Cardiac fibroblast (primary cell): ENCODE data around the gene IL22RA2.
"Not testable (repeated sequence)": the region's sequence is repeated elsewhere in the genome, so short reads cannot be mapped to it uniquely, and the experiment has no call there.

Experiments
- DNase-seq, 2 donors: peaks; one replicate each; pipeline versions ENCODE4 v3.0.0 to v3.0.0-alpha.2; 2010; ENCODE audit warnings: low read depth in 2 of 2
- H3K4me3 ChIP-seq, 2 donors: replicated peaks in 1 of 2; 1 replicate in 1 of 2; 2 replicates in 1 of 2; pipeline ENCODE4 v1.5.1; 2011; ENCODE audit warnings: low read depth in 2 of 2, low read length in 2 of 2, mild to moderate bottlenecking in 2 of 2, moderate library complexity in 1 of 2
- TF ChIP-seq, protein P1 (sequence below): IDR thresholded peaks from one replicate; pipeline ENCODE4 v1.5.1; 2011; ENCODE audit warnings: low read depth, mild to moderate bottlenecking, low read length, inconsistent platforms

The IL22RA2 gene

DNA sequence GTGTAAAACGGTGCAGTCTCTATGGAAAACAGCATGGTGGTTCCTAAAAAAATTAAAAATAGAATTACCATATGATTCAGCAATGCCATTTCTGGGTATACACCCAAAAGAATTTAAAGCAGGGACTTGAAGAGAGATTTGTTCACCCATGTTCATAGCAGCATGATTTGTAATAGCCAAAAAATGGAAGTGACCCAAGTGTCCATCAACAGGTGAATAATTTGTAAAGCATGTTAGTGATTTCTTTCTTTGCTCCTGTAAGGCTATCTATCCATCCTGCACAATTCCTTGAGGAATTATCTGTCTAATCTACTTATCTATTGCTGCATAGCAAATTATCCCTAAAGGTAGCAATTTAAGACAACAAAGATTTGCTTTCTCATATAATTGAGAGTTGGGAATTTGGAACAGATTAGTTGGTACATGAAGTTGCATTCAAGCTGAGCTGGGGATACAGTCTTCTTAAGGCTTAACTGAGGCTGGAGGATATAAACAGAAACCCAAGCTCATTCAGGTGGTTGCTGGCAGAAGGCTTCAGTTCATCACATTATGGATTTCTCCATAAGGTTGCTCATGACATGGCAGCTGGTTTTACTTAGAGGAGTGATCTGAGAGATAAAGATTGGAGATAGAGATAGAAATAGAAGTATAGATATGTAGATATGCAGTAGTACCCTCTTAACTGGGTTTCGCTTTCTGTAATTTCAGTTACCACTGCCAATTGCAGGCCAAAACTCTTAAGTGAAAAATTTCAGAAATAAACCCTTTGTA lies 62.0 kb downstream of the IL22RA2 start:
- TF ChIP-seq, protein P1, sequence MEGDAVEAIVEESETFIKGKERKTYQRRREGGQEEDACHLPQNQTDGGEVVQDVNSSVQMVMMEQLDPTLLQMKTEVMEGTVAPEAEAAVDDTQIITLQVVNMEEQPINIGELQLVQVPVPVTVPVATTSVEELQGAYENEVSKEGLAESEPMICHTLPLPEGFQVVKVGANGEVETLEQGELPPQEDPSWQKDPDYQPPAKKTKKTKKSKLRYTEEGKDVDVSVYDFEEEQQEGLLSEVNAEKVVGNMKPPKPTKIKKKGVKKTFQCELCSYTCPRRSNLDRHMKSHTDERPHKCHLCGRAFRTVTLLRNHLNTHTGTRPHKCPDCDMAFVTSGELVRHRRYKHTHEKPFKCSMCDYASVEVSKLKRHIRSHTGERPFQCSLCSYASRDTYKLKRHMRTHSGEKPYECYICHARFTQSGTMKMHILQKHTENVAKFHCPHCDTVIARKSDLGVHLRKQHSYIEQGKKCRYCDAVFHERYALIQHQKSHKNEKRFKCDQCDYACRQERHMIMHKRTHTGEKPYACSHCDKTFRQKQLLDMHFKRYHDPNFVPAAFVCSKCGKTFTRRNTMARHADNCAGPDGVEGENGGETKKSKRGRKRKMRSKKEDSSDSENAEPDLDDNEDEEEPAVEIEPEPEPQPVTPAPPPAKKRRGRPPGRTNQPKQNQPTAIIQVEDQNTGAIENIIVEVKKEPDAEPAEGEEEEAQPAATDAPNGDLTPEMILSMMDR = no peak
- peak in 1 of 2 donors; percentile 42 for DNase-seq
- no peak overlapping the region for H3K4me3 ChIP-seq

DNA sequence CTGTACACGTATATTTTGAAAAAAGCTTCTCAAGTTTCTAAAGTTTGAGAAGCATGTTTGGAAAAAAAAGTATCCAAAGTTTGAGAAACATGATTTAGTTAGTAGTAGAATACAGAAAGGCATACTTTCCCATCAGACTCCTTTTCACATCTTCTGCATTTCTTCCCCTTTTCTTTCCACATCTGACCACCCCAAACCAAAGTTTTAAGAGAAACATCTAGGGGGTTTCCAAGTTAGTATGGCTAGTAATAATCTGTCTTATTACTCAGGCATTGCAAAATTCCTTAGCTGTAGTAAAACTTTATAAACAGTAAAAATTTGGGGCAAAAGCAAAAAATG lies 65.7 kb downstream of the IL22RA2 start:
- no peak for DNase-seq
- H3K4me3 ChIP-seq = no peak overlapping the region
- TF ChIP-seq, protein P1 = no peak

DNA sequence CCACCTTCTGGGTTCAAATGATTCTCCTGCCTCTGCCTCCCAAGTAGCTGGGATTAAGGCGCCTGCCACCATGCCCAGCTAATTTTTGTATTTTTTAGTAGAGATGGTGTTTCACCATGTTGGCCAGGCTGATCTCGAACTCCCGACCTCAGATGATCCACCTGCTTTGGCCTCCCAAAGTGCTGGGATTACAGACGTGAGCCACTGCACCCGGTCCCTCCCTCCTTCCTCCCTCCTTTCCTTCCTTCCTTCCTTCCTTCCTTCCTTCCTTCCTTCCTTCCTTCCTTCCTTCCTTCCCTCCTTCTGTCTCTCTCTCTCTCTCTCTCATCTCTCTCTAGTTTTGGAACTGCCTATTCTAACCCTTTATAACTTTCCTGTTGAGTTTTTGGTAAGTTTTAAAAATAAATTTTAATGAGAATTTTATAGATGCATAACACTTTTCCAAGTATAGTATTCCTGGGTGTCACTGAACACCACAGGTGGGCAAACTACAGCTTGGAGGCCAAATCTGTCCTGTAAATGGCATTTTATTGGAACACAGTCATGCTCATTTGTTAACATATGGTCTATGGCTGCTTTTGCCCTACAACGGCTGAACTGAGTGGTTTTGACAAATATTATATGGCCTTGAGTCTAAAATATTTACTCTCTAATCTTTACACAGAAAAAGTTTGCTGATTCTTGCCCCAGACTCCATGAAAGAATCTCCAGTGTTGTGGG lies 66.2 kb downstream of the IL22RA2 start:
- H3K4me3 ChIP-seq, DNase-seq: not testable (repeated sequence)

DNA sequence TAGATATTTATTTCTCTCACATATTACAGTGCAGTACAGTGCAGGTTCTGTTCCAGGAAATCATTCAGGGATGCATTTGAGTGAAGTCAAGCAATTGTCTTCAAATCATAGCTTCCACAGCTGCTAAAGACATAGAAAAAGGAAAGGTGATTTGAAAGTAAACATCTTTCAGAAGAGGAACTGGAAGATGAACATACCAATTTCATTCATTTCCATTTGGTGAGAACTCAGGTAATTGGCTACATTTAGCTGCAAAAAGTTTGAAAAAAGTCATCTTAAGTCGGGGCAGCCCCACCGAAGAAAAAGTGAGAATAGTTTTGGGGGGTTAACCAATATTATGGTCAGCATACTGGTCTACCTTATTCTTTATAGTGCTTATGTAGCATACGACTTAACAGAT lies 67.3 kb downstream of the IL22RA2 start:
- H3K4me3 ChIP-seq = no peak overlapping the region
- DNase-seq = no peak
- TF ChIP-seq, protein P1 = no peak

DNA sequence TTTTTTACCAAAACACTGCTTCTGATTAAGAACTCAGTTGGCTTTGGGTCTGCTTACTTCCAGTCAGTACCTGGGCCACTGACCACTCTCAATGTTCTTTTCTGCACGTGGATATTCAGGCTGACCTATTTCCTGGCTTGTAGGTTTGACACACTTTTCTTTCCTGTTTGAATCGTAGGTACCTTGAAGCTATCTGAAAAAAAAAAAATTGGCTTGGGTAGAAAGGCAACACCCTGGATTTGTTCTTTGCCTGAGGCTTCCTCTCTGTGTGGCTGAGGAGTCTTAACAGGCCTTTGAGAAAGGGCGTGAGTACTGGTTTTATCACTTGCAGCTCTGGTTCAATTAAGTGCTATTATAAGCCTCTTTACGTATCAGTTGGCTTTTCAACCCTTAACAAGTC lies 68.1 kb downstream of the IL22RA2 start:
- H3K4me3 ChIP-seq = no peak overlapping the region
- no peak for DNase-seq
- TF ChIP-seq, protein P1 = no peak

DNA sequence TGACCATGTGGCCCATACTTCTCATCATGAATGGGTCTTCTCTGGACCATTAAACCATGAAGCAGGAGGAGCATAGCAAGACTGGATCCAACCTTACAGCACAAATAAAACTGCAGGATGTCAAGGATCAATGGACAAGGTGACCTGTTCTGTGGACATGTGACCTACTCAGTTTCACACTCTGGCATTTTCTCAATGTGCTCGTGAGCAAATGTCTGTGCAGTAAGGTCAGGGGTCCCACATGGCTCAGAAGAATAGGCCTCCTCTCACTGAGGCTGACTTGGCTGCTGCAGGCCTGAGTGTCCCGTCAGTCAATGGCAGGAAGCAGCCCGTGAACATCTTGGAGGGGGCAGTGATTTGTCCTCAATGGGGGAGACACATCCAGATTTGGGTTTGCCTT lies 68.5 kb downstream of the IL22RA2 start:
- H3K4me3 ChIP-seq = no peak overlapping the region
- DNase-seq = no peak
- TF ChIP-seq, protein P1 = no peak

DNA sequence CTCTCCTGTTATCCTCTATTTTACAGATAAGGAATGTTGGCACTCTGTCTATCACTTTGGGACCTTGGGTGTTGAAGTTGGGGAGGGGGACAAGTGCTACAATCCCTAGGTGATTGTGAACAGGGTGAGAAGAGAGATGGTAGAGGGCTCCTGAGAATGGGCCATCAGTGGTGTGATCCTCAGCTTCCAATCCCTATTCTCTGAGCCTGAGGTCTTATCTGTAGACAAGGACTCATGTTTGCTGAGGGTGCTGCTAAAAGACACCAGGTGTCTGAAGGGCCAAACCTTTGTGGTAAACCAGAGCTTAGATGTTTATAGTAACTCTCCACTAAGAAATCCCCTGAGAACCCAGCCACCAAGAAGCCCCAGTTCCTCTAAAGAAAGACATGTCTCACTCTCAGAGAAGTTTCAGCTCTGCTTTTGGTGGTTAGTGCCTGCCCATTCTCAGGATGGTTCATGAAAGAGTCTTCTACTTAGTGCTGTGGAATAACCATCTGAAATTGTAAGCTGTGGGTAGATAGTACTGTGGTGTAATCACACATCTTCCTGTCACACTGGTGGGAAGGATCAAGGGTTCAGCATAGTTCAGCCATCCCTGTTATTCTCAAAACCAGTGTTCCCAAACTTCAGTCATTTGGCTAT lies 70.5 kb downstream of the IL22RA2 start:
- TF ChIP-seq, protein P1 = no peak

More for the DNA sequence above, 70.5 kb downstream of the IL22RA2 start:
- DNase-seq = no peak
- H3K4me3 ChIP-seq = no peak overlapping the region
